HG02678 (cell line): Measurements from ENCODE around the gene GAB2.
A peak's percentile ranks its signal among the peaks of the same experiment; 100 is the strongest.

Experiments
- ATAC-seq: cut with Tn5 transposase; IDR thresholded peaks from one replicate; pipeline ENCODE4 v1.9.1; 2021; ENCODE audit warnings: mild to moderate bottlenecking, moderate library complexity; ENCODE audit not compliant: unreplicated experiment

GAB2 gene

DNA sequence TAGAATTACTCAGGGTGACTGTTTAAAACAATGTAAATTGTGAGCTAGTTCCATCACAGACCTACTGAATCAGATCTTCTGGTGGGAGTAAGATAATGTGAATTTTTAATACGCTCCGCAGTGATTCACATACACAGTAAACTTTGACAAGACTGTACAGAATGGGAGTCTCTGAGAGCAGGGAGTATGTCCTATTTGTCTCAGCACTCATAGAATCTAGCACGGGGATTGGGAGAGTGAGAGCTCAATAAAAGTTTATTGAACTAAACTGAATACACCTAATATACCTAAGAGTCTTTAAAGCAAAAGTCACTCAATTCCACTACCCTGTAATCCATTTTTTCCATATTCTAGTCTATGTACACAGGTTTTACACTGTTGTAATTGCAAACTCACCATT is 11.2 kb upstream of the GAB2 start:
- no peak for ATAC-seq

- no peak for ATAC-seq
Measured at GRCh38 chr11:78428266-78428636, 10.6 kb upstream of the GAB2 start.

DNA sequence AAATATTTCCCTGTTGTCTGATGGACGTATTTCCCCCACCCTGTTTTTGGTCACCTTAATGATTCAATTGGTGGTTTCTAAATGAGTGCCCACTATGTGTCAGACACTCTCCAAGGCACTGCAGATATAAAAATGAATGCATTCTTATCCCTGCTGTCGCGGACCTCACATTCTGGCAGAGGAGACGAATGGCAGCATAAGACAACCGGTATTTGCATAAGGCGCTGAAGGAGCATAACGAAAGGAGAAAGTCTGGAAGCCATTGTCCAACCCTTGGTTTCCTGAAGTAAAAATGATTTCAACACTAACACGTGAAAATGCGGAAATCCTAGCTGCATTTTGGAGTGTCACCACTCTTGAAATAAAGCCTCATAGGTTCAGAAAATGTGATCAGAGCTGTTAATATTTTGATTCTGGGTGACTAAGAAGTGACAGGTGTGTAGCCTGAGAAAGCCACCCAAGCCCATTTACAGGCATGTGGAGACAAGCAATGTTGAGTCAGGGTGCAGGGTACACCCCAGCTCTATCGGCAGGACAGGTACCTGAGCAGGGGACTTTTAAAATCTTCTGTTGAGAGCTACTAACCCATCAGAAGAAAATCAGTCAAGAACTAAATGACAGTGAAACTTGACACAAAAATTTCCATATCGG is 10.1 kb upstream of the GAB2 start:
- peak; percentile 42 for ATAC-seq

GRCh38 chr11:78426845-78427244 is 9.2 kb upstream of the GAB2 start:
- no peak for ATAC-seq

- ATAC-seq = no peak
Measured at GRCh38 chr11:78425399-78426070, 7.9 kb upstream of the GAB2 start.

DNA sequence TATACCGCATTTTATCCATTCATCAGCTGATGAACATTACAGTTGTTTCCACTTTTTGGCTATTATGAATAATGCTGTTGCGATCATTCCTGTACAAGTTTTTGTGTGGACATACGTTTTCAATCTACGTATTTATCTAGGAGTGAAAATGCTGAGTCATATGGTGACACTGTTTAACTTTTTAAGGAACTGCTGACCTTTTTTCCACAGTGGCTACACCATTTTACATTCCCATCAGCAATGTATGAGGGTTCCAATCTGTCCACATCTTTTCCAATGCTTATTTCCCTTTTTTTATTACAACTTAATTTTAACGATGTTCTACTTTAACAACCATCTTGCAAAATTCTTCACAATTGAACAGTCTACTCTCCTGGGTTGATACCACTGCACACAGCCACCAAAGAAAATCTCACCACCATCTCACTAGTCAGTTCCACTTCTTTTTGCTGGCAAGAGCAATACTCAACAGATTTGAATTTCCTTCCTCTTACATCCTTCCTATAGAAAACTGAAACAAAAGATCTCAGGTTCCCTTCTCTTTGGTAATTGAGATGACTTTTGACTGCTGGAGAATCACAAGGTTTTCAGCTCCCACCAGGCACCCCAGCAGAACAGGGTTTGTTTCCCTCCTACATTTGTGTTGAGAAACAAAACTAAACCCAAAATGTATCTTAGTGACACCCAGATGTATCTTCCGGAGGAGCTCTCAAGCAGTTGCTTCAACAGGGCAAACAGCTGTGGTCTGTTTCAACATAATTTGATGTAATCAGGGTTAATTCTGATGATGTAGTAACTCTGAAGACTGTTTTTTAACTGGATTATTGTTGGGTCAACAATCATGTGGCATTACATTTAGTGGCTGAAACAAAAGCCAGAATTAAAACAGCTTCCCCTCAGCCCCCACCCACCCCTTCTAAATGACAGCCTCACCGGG is 7.0 kb upstream of the GAB2 start:
- ATAC-seq = peak; percentile 38

DNA sequence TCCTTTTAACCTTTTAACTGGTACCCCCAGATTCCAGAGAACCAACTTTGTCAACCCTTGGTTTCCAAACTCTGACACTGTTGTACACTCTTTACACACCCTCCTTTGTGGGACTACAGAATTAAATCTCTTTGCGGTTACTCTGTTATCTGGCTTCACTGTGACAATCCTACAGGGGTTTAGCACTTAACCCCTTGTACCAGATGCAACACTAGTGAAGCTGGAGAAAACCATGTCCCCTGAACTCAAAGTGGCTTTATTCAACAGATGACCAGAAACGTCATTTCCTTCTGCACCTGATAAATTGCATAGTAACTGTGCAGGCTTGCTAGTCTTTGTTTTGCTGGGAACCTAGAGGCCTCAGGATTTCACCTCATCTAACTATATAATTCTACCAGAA is 5.6 kb upstream of the GAB2 start:
- no peak for ATAC-seq

GRCh38 chr11:78420796-78421209 is 3.2 kb upstream of the GAB2 start:
- ATAC-seq = no peak

DNA sequence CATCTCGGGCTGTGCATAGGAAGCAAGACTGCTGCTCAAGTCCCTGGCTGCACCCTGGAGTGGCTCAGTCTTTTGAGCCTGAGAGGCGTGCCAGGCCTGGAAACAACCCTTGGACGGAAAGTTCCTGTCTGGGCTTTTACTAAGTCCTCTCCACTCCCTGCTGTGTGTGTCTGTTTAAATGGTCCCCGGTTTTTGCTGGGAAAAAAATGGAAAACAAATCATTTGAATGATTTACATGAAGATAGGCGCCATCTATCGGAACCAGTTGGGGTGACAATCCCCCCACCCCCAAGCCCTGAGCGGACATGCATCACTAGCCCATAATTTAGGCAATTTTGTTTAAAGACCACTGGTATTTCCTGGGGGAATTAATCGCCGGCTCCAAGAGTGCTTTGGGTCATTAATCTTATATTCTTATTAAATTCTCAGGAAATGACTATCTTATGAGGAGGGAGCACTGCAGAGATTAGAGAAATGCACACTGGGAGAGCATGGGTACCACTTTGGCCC is 2.7 kb upstream of the GAB2 start:
- no peak for ATAC-seq

DNA sequence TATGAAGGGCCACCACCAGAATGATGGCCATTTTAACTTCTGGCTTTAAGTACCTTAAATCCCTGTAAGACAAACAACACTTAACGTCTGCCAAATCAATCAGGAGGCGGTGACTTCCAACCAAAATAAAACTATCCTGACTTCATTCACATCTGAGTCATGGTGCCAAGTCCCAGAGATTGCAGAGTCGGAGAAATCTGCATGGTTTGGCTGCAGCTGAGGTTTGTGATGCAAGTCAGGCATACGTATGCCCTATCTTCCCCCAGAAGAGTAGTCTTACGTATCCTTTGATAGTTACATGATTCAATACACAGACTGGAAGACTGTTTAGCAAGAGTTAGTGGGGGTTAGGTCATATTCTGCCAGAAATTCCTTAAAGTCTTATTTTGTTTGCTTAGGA is 1.7 kb upstream of the GAB2 start:
- no peak for ATAC-seq

GRCh38 chr11:78418584-78419211 is 1.1 kb upstream of the GAB2 start:
- no peak for ATAC-seq

DNA sequence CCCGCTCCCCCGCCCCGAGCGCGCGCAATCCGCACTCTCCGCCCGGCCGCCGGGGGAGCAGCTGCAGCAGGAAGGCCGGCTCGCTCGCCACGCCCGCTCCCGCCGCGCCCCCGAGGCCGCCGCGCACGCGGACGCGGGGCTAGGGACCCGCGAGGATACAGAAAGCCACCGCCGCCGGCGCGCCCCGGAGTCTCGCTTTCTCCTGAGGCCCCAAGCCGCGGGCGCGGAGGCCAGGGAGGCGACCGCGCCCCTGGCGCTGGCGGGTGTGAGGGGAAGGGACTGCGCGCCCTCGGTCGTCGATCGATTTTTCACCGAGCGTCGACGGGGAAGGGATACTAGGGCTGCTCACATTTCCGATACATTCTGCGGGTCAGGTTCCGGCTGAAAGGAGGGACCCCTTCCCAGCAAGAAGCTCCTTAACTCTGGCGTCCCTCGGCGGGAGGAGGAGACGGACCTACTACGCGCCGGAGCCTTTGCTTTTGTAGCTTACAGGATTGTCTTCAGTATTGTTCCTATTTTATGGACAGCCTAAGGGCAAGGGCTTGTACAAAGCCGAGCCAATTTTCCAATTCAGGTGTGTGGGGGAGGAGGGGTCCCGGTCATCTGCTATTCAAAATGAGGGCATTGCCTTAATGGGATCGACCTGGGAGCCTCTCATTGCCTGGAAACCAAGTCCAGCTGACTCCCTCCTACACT is 416 bp upstream of the GAB2 start:
- ATAC-seq = peak; percentile 51

GRCh38 chr11:78416285-78417174 is 1.1 kb downstream of the GAB2 start:
- ATAC-seq = peak; percentile 52

DNA sequence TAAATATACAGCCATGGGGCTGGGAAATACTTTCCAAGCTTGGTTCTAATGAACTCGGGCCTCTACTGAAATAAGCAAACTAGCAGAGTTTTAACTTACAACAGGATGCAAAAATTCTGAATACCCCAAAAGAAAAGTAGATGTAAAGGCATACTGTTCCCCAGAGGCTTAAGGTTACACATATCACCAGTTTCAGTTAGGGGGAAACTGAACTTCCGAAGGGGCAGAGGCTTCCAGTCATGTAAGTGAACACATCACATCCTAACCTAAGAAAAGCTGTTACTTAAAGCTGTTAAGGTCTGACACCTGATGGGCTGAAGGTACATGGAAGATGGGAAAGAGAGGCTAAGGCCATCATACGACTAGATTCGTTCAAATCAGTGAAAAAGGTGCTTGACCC is 2.3 kb downstream of the GAB2 start:
- no peak for ATAC-seq

- ATAC-seq = no peak
Measured at GRCh38 chr11:78414321-78415051, 3.1 kb downstream of the GAB2 start.

DNA sequence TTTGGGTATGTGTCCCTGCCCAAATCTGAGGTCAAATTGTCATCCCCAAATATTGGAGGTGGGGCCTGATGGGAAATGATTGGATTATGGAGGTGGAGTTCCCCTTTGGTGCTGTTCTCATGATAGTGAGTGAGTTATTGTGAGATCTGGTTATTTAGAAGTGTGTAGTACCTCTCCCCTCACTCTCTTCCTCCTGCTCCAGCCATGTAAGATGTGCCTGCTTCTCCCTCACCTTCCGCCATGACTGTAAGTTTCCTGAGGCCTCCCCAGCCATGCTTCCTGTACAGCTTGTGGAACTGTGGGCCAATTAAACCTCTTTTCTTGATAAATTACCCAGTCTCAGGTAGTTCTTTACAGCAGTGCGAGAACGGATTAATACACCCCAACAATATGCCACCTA is 9.0 kb downstream of the GAB2 start:
- ATAC-seq = no peak

DNA sequence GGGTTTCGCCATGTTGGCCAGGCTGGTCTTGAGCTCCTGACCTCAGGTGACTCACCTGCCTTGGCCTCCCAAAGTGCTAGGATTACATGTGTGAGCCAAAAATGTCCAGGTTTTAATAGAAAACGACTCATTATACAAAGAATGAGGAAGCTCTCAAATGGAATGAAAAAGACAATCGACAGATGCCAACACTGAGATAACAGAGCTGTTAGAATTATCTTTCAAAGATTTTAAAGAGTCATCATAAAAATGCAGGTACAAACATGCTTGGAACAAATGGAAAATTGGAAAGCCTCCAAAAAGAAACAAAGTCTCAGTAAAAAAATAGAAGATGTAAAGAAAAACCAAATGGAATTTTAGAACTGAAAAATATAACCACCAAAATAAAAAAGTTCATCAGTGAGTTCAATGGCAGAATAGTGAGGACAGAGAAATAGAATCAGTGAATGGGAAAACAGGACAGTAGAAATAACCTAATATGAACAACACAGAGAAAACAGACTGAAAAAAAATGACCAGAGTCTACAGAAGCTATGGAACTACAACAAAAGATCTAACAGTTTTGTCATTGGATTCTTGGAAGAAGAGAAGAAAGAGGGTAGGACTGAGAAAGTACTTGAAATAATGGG is 10.9 kb downstream of the GAB2 start:
- no peak for ATAC-seq

GRCh38 chr11:78405805-78406204 is 11.8 kb downstream of the GAB2 start:
- ATAC-seq = no peak
